K562 (cell line): ENCODE measurements around the gene EXTL1. TPM values are rescaled to one million over a fixed set of nuclear protein-coding genes. Genes with fewer than 3 reads are reported as not detected.

ENCODE experiments used
- ASH1L ChIP-seq: fragments of 450-650 bp; IDR thresholded peaks from 2 replicates; pipeline ENCODE4 v1.6.1; 2018; ENCODE audit warnings: borderline replicate concordance, mild to moderate bottlenecking, low read depth; ENCODE audit not compliant: partially characterized antibody
- BACH1 ChIP-seq: fragments of 200-800 bp; sonication (Bioruptor generic); IDR thresholded peaks from 2 replicates; pipeline ENCODE4 v1.6.1; 2016; ENCODE audit warnings: missing genetic modification characterization, missing compliant biosample characterization
- CBFB ChIP-seq: sonication (generic); formaldehyde crosslinking; IDR thresholded peaks from 2 replicates; pipeline ENCODE4 v1.4.0; 2020; ENCODE audit warnings: mild to moderate bottlenecking, missing genetic modification reagents
- CLOCK ChIP-seq: fragments of 250-450 bp; sonication (Bioruptor Pico); IDR thresholded peaks from 2 replicates; pipeline ENCODE4 v1.4.0; 2020; ENCODE audit warnings: mild to moderate bottlenecking, moderate library complexity, borderline replicate concordance
- FOXP1 ChIP-seq: sonication (generic); formaldehyde crosslinking; IDR thresholded peaks from 2 replicates; pipeline ENCODE4 v1.8.0; 2022; ENCODE audit warnings: mild to moderate bottlenecking, missing genetic modification reagents
- GATA2 ChIP-seq: sonication (generic); formaldehyde crosslinking; IDR thresholded peaks from 2 replicates; pipeline ENCODE4 v1.4.0; 2020; ENCODE audit warnings: mild to moderate bottlenecking, missing genetic modification reagents
- TAL1 ChIP-seq: fragments of 450-650 bp; IDR thresholded peaks from 2 replicates; pipeline ENCODE4 v1.6.1; 2016; ENCODE audit warnings: mild to moderate bottlenecking
- TEAD4 ChIP-seq, 2 experiments: sonication (generic) in 1 of 2; formaldehyde crosslinking in 1 of 2; IDR thresholded peaks; 2 replicates each; pipeline versions ENCODE4 v1.6.1 to v1.8.0; 2012 to 2022; ENCODE audit warnings: borderline replicate concordance in 1 of 2, inconsistent platforms in 1 of 2, low read length in 1 of 2, mild to moderate bottlenecking in 1 of 2, missing genetic modification reagents in 1 of 2
- TSHZ1 ChIP-seq: fragments of 250-450 bp; sonication (Bioruptor Pico); IDR thresholded peaks from 2 replicates; pipeline ENCODE4 v1.4.0; 2020; ENCODE audit warnings: mild to moderate bottlenecking, moderate library complexity
- ZBTB2 ChIP-seq: fragments of 450-650 bp; IDR thresholded peaks from 2 replicates; pipeline ENCODE4 v1.6.1; 2016; ENCODE audit warnings: antibody characterized with exemption
- ZBTB43 ChIP-seq: sonication (generic); formaldehyde crosslinking; IDR thresholded peaks from 2 replicates; pipeline ENCODE4 v1.8.0; 2023; ENCODE audit warnings: mild to moderate bottlenecking, missing genetic modification reagents
- ZNF384 ChIP-seq: IDR thresholded peaks from 2 replicates; pipeline ENCODE4 v1.6.1; 2012; ENCODE audit warnings: low read depth, low read length, improper control_type of control experiment
- ZNF398 ChIP-seq: fragments of 250-450 bp; sonication (Bioruptor Pico); IDR thresholded peaks from 2 replicates; pipeline ENCODE4 v1.8.0; 2021; ENCODE audit warnings: moderate library complexity, mild to moderate bottlenecking, inconsistent platforms
- ZNF436 ChIP-seq: fragments of 250-450, 450-650 bp; sonication (Bioruptor Pico); formaldehyde crosslinking; IDR thresholded peaks from 2 replicates; pipeline ENCODE4 v1.7.0; 2020; ENCODE audit warnings: mild to moderate bottlenecking
- polyA plus RNA-seq, 8 experiments: library from polyadenylated mRNA; depleted of rRNA in 4 of 8; stranded (reverse) in 5 of 8; unstranded in 3 of 8; fragments of >200 nt; fragmentation: Nextera tagmentation in 2 of 8; fragmentation: Illumina TruSeq in 1 of 8; extraction: Ambion mirVana in 2 of 8; extraction: Trizol in 1 of 8; gene quantifications; 2 replicates each; pipeline versions ENCODE4 v1.2.1 to v1.2.3, GENCODE V29; 2011 to 2014; ENCODE audit warnings: inconsistent platforms in 1 of 8, missing spikeins in 1 of 8
- total RNA-seq, 7 experiments: library from RNA; depleted of rRNA in 6 of 7; stranded (reverse); fragments of >200 nt in 6 of 7; fragmentation: Illumina TruSeq in 2 of 7; extraction: Trizol in 2 of 7; gene quantifications; 2 replicates each; pipeline versions ENCODE4 v1.2.1 to v1.2.3, GENCODE V29; 2011 to 2021; ENCODE audit warnings: low replicate concordance in 1 of 7

EXTL1 gene
- total and polyA plus RNA-seq, 9 of the 15 experiments (the other 6 are each of a cell fraction or from before 2014, with no cell fraction given): 0.04 to 0.23 (median 0.08) TPM; not detected in 3

GRCh38 chr1:25997828-25998761 is 23.5 kb upstream of the EXTL1 start, which contains the start of gene PAFAH2 (continued):
- TF ChIP-seq ZNF384: peak; percentile 79
- TF ChIP-seq GATA2 (CRISPR knock-in tag): peak; percentile 32; the same call in 1 of the 2 replicates
- peak; percentile 53; the same call in 1 of the 2 replicates for TF ChIP-seq FOXP1 (CRISPR knock-in tag)
- peak; percentile 95 for TF ChIP-seq BACH1
- TF ChIP-seq CLOCK (CRISPR knock-in tag): no peak
- TF ChIP-seq TEAD4 (IDR thresholded peaks at IDR 0.05; ENCODE audit: low read length): peak; percentile 68
- no peak for TF ChIP-seq TEAD4 (CRISPR knock-in tag; IDR thresholded peaks at IDR 0.05; ENCODE audit: borderline replicate concordance)
- peak; percentile 87 for TF ChIP-seq ASH1L
- TF ChIP-seq ZNF436: no peak
- TF ChIP-seq ZNF398: no peak
- no peak for TF ChIP-seq TSHZ1 (CRISPR knock-in tag)
- TF ChIP-seq ZBTB2: peak; percentile 92
- TF ChIP-seq CBFB (CRISPR knock-in tag): peak; percentile 93; the same call in 1 of the 2 replicates
- TF ChIP-seq ZBTB43 (CRISPR knock-in tag): peak; percentile 89; the same call in 1 of the 2 replicates
- peak; percentile 48 for TF ChIP-seq TAL1
